CD4-positive, alpha-beta T cell treated with Interleukin-15 for 4 hours (primary cell): ENCODE data around the gene HOXB6.

Experiments
- DNase-seq: peaks from one replicate; pipeline ENCODE4 v3.0.0-alpha.2; 2020; ENCODE audit warnings: low spot score

Gene HOXB6

GRCh38 chr17:48552466-48553189 lies 52.2 kb downstream of the HOXB6 start:
- no peak for DNase-seq

DNA sequence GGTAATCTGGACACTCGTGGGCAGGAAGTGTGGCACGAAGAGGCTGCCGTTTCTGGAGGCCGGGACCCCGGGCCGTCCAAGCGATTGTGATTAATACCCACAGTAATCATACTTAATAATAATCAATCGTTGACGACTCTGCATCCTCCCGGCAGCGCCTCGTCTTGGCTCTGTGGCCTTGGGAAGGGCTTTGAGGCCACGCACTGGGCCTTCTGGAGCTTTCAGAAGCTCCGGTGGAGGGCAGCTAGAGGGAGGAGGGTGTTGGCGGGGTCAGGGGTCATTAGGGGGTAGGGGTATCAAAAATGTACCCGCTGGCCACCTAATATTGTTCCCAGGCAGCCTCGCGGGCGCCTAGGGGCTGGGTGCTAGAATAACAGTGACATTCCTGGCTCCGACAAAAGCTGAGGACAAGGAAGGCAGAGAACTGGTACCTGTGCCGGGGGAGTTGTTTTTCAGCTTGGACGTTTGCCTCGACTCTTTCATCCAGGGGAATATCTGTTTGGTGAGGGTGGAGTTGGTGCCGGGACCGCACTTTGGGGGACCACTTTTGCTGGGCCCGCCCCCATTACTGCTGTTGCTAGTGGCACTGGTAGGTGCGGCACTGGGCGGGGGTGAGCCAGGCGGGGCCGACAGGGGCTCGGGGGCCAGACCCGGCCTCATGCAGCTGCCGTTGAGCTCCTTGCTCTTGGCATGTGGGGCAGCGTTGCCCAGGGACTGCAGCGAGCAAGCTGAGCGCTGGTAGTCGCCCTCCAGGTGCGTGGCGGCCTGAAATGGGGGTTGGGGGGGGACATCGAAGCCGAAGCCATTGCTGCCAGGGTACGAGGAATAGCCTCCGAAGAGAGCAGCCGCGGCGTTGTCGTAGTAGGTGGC lies 53.0 kb downstream of the HOXB6 start:
- no peak for DNase-seq

- DNase-seq: no peak
Observed at GRCh38 chr17:48551214-48551555, 53.6 kb downstream of the HOXB6 start.

GRCh38 chr17:48550502-48551213 lies 54.1 kb downstream of the HOXB6 start:
- no peak for DNase-seq

DNA sequence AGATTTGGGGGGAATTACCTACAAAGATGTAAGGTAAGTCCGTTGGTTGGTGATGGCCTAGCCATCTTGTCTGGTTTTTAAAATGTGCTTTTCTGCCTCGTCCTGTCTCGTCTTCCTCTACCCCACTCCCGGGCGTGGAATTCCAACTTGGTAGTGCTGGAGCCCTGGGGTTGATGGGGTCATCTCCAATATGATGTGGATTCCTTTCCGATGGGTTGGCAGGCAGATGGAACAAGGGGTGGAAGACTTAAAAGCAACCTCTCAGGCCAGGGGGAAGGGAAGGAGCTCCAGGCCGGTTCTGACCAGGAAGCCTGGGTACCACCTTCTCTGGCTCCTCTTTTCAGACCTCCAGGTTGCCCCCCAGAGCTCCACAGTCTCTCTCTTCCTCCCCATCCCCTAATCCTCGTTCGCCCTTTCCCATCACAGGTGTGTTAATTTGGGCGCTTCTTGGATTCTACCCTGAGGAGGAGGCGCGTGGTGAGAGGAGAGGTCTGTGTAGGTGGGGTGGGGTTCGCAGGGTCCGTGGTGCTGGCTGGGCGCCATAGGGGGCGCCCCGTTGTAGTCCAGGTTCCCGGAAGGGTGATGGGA lies 54.8 kb downstream of the HOXB6 start:
- no peak for DNase-seq

DNA sequence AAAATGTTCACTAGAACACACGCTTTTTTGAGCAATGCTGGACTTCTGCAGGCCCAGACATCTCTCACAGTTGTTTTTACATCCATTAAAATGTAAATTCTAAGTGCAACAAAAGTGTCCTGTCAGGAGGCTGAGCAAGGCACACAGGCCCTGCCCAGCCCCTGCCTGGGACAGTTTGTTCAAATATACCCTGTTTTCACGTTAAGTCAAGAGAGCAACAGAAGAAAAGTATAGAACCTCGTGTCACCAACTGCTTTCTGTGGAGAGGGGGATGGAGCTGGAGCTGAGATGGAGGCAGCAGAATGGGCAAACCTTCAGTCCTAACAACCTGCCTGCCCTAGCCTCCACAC lies 55.5 kb downstream of the HOXB6 start:
- DNase-seq: no peak

DNA sequence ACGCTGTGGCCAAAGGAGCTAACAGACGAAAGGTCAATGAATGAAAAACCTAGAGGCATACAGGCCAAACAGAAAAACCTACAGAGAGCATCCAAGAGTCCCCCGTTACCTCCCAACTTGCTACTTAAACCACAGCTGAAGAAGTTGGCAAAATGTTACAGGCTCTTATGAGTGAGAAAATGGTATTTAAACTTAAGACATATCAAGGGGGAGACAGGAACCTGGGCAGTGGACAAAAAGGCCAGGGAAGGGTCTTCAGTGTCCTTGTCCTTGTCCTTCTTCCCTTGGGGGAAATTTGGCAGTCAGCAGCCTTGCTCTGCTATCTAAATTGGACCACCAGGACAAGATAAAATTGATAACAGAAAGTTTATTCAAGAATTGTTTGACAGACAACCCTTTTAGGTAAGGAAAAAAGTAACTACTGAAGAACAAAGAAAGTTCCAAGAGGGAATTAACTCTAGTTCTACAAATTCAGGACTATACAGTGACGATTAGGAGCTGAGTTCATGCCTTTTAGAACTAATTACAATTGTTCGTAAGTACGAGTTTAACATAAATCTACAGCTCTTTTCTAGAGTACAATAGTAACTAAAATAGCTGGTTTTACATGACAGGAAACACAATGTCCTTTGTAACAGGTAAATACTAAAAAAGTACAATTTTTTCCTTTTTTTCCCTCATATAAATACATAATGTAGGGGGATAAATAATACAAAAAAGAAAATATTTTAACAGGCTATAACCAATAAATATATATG lies 56.1 kb downstream of the HOXB6 start:
- no peak for DNase-seq

- DNase-seq: peak; percentile 66
Observed at GRCh38 chr17:48547808-48548522, 56.8 kb downstream of the HOXB6 start.

GRCh38 chr17:48546924-48547807 lies 57.6 kb downstream of the HOXB6 start:
- DNase-seq: peak; percentile 6

- no peak for DNase-seq
Observed at GRCh38 chr17:48546137-48546923, 58.5 kb downstream of the HOXB6 start.
